AG10803 (cell line): ENCODE results near the gene NFYB.
A peak's percentile ranks its signal among the peaks of the same experiment; 100 is the strongest.
"Not testable (repeated sequence)": the region's sequence is repeated elsewhere in the genome, so short reads cannot be mapped to it uniquely, and the experiment has no call there.

ENCODE experiments used
- DNase-seq: peaks from one replicate; pipeline ENCODE4 v3.0.0; 2010; ENCODE audit warnings: low read depth
- H3K4me3 ChIP-seq: 2 replicates; pipeline ENCODE4 v1.5.1; 2011; ENCODE audit warnings: mild to moderate bottlenecking, low read length, control low read depth
- TF ChIP-seq, protein P1 (sequence below): conservative IDR thresholded peaks from 2 replicates; pipeline ENCODE4 v1.5.1; 2011; ENCODE audit warnings: mild to moderate bottlenecking, low read length, control low read depth, inconsistent platforms

NFYB gene

DNA sequence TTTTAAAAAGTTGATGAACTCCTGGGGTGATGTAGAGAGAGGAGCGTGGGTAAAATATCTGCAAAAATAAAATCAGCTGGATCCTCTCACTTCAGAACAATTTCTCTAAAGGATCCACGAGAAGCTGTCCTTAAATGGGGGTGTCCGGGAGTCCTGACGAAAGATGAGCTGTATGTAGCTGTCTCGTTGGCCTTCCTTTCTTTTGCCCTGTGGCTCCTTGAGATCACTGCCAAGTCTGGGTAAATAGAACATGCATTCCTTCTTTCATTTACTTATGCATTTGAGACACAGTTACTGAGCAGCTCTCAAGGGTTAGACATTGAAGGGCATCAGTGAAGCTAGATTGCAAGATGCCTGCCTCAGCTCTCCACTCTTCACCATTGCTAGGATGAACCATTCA is 42.4 kb upstream of the NFYB start:
- H3K4me3 ChIP-seq = no peak overlapping the region
- DNase-seq = no peak
- TF ChIP-seq, protein P1, sequence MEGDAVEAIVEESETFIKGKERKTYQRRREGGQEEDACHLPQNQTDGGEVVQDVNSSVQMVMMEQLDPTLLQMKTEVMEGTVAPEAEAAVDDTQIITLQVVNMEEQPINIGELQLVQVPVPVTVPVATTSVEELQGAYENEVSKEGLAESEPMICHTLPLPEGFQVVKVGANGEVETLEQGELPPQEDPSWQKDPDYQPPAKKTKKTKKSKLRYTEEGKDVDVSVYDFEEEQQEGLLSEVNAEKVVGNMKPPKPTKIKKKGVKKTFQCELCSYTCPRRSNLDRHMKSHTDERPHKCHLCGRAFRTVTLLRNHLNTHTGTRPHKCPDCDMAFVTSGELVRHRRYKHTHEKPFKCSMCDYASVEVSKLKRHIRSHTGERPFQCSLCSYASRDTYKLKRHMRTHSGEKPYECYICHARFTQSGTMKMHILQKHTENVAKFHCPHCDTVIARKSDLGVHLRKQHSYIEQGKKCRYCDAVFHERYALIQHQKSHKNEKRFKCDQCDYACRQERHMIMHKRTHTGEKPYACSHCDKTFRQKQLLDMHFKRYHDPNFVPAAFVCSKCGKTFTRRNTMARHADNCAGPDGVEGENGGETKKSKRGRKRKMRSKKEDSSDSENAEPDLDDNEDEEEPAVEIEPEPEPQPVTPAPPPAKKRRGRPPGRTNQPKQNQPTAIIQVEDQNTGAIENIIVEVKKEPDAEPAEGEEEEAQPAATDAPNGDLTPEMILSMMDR = no peak

GRCh38 chr12:104177663-104178501 is 39.9 kb upstream of the NFYB start:
- peak overlapping the region; percentile 28 for H3K4me3 ChIP-seq
- TF ChIP-seq, protein P1 = peak; percentile 47
- DNase-seq = peak; percentile 99

- DNase-seq = no peak
- no peak overlapping the region for H3K4me3 ChIP-seq
- TF ChIP-seq, protein P1 = no peak
Measured at GRCh38 chr12:104177336-104177662, 39.3 kb upstream of the NFYB start.

DNA sequence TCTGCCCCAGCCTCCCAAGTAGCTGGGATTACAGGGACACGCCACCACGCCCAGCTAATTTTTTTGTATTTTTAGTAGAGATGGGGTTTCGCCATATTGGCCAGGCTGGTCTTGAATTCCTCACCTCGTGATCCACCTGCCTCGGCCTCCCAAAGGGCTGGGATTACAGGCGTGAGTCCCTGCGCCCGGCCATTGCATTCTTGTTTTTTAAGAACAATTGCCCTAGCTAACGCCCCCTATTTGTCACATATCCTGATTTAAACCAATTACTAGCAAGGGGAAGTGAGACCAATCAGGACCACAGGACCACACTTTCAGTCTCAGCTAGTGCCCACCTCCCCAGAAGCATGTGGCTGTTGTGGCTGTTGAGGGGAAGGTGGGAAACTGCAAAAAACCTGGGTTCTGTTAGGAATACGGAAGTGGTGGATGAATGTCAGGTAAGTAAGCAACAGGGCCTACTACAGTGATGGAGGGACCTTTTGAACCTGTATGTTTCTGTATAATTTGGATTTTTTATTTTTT is 37.8 kb upstream of the NFYB start:
- TF ChIP-seq, protein P1 = no peak

DNA sequence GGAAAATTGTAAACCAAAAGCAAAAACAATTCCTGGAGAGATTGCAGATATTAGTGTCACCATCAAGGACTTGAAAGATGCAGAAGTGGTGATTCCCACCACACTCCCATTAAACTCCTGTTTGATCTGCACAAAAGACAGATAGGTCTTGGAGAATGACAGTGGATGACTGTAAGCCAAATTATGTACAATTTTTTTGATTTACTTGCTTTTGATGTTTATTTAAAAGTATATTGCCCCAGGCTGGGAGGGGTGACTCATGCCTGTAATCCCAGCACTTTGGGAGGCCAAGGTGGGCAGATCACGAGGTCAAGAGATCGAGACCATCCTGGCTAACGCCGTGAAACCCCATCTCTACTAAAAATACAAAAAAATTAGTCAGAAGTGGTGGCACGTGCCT is 35.8 kb upstream of the NFYB start:
- not testable (repeated sequence) for H3K4me3 ChIP-seq, DNase-seq

More for the DNA sequence above, 37.8 kb upstream of the NFYB start:
- DNase-seq = no peak
- no peak overlapping the region for H3K4me3 ChIP-seq

- TF ChIP-seq, protein P1 = no peak
- no peak for DNase-seq
- no peak overlapping the region for H3K4me3 ChIP-seq
Measured at GRCh38 chr12:104172570-104172947, 34.5 kb upstream of the NFYB start.

DNA sequence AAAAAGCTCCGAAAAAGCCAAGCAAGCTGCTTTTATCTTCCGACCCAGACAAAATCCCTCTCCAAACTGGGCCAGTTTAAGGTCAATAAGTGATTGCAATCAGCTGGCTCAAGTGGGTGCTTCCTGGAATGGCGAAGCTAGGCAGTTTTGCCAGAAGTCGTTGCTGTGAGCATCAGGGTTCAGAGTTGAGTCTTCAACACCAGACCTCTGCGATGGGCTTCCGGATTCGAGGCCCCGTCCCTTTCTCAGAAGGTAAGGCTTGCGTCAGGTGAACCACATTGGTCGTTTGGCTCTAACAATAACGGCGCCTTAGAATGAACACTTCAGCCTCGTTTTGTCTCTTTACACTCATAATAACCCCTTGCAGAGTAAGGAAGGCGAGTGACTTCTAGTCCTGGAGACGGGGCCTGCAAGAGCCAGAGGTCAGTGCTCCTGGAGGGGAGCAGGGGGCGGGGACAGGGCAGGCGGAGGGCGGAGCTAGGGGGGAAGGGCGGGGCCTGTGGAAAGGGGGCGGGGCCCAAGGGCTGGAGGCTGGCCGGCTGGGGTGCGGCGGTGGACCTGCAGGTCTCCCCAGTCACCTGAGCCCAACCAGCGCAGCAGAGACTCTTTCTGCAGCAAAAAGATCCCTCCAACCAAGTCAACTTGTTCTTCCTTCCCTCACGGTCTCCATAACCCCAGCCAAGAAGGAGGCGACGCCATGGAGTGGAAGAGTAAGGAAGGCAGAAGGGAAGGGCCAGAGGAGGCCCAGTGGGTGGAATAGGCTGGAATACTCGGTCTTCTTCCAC is 34.0 kb upstream of the NFYB start:
- DNase-seq = no peak
- no peak overlapping the region for H3K4me3 ChIP-seq
- TF ChIP-seq, protein P1 = no peak
